GM19455 (cell line): ENCODE measurements around the gene HDAC4.

Experiments used
- ATAC-seq: cut with Tn5 transposase; IDR thresholded peaks from one replicate; pipeline ENCODE4 v1.9.1; 2021; ENCODE audit not compliant: unreplicated experiment

Gene HDAC4

DNA sequence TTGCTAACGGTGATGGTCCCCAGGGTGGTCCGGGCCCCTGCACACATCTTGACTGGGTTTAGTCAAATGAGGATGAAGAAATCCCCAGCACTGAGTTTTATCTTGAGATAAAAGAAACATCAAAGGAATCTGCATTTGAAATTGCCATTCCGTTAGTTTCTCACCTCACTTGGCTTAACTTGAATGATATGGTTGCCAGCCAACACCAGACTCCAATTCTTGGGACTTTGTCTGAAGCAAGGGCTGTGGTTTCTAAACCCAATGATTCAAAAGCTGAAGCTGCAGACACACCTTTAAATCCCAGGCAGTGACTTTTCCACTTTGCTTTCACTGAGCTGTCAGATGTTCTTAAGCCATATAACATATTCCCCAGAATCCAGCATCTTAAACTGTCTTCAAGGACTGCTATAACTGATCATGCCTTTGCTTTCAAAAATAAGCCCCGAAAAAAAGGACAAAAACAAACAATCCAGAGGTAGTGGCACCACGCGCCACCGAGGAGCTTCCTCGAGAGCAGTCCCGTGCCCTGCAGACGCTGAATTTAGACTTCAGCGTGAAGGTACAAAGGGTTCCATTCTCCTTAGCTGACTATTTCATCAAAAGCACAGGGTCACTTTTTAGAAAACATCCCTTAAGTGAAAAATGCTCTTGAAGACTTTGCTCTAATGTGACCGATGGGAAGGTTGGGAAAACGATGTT lies 189.3 kb downstream of the HDAC4 start:
- no peak for ATAC-seq

DNA sequence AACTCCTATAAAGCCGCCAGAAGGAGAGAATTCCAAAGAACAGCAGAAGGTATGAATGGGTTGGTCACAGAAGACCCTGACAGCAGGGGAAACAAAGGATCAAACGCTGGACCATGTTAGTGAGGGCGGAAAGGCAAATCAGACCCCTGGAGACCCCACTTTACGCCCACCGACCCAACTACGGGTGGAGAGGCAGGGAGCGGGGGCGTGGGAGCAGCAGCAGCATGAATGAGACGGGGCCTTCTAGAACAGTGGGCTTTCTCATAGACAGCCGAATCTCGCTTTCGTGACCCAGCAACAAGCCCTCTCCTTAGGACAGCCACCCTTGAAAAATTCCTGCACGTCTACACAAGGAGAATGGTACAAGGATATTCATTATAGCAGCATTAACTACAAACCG lies 191.0 kb downstream of the HDAC4 start:
- no peak for ATAC-seq

DNA sequence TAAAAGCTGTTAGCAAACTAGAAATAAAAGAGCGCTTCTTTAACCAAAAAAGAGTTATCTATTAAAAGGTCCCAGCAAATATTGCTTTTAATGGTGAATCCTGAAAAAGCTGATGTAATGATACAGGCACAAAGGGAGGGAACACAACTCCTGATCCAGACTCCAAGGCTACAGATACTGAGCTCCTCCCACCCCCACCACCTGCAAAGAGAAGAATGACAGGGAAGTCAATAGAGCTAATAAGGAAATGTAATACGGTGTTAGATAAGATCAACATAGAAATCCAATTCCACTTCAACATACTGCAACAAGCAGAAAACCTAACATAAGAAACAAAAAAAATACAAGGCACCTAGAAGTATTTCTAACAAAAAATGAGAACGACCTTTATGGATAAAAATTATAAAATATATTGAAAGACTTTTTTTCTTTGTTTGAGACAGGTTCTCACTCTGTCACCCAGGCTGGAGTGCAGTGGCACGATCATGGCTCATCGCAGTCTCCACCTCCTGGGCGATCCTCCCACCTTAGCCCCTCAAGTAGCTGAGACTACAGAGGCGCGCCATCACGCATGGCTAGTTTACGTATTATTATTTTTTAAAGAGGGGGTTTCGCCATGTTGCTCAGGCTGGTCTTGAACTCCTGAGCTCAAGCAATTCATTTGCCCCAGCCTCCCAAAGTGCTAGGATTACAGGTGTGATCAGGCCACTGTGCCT lies 192.2 kb downstream of the HDAC4 start:
- ATAC-seq = no peak

DNA sequence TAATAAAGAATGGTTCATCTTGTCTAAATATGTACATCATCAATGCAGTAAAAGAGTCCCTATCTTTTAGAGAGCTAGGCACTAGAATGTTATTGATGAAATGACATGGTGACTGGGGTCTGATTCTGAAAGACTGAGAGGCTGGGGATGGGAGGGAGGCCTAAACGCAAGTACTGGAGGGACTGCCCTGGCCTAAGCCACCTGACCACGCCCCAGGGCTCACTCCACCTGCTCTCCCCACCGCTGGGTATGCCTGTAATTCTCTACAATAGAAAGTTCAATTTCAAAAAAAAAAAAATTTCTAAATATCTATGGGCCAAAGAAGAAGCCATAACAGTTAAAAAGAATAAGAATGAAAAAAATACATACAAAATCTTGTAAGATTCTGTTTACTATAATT lies 194.0 kb downstream of the HDAC4 start:
- ATAC-seq = no peak

DNA sequence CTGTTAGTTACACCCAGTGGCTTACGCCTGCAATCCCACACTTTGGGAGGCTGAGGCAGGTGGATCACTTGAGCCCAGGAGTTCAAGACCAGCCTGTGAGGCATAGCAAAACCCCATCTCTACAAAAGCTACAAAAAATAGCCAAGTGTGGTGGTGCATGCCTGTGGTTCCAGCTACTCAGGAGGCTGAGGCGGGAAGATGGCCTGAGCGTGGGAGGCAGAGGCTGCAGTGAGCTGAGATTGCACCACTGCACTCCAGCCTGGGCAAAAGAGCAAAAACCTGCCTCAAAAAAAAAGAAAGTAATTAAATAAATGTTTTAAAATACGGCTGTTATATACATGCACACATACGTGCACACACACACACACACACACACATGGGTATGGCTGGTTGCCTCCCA lies 194.8 kb downstream of the HDAC4 start:
- no peak for ATAC-seq

DNA sequence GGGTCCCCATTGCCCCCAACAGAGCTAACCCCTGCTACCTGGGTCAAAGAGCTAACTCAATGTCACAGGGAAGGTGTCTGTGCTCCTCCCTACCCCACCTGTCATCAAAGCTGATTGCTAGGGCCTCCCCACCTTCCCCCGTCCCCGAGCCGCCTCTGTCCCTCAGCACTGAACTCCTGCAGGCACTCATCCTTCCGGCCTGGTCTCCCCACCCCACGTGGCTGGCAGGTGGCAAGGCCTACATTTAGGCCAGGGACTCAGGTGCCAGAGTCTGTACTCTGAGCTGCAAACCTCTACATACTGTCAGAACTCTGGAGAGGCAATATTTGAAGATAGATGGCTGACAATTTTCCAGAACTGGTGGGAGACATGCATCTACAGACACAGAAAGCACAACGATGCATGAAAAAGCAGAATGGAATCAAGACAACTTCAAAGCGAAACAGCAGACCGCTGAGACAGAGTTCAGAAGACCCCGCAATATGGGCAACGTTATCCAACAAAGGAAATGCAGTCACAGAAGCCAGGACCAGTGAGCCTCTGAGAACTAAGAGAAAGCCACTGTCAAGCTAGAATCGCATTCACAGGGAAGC lies 195.8 kb downstream of the HDAC4 start:
- ATAC-seq = no peak

DNA sequence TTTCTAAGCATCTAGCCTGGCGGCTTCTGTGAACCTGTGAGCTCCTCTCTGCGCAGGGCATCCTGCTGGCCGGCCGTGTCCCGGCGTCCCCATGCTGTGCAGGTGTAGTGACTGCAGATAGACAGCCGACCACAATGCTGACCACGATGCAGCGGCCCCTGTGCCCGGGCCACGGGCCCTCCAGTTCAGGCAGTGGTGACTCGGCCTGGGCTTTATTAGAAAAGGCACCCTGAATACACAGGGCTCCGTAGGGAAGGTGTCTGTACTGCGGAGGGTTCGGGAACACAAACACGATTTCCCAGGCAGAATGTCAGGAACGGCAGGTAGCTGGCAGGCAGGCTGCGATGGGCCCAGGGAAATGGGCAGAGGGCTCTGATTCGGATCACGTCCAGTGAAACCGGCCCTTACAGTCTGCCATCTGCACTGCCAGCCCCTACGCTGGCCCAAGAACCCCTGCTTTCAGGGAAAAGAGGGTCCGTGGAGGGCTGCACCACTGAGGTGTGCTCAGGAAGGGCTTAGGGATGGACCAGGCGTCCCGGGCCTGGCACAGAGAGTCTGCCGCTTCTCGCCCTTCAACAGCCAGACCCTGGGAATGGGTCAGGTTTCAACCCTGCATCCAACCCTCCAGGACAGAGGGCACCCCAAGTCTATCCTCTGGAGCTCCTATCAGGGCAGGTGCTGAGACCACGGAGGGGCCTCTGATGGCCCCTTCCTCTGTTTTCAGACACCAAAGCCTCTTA lies 196.5 kb downstream of the HDAC4 start:
- no peak for ATAC-seq

DNA sequence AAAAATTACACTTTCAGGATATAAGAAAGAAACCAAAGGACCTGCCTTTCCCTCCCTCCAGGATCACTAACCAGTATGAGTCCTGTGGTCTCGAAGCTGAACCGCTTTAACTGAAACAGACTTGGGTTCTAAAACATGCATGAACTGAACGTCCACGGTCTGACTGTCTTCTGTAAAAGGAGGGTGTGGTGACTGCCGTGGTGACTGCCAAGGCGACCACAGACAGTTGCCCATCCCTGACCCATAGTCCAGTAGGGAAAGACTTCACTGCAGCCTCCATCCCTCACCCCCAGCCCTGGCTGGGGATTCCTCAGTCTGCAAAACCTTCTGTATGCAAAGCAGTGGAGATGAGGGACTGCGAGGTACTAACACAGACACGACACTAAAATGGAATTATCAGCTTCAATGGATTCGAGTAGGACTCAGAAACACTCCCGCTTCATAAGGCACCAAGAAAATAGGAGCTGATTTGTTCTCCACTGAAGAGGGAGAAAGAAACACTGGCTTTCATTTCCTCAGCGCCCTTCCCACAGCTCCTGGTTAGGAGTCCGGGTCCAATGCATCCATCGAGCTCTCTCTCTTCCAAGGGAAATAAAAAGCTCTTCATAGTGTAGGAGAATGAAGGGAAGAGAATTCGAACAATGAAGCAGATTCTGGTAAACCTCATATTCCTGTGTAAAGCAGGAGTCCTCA lies 197.2 kb downstream of the HDAC4 start:
- ATAC-seq = no peak

DNA sequence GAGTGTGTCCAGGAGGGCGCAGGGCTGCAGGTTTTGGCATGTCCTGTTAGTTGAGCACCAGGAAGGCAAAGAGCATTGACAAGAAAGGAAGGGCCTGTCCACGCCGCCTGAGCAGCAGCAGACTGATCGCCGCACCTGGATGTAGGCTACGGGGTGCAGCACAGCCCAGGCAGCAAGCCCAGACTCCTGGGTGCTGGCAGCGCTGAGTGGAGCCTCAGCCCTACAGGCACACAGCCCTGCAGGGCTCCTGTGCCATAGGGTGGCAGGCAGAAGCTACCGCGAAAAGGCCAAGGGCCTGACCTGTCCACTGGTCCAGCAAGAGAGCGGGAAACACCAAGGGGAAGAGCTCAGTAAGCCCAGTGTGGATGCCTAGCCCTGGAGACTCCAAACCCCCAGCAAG lies 198.0 kb downstream of the HDAC4 start:
- no peak for ATAC-seq

DNA sequence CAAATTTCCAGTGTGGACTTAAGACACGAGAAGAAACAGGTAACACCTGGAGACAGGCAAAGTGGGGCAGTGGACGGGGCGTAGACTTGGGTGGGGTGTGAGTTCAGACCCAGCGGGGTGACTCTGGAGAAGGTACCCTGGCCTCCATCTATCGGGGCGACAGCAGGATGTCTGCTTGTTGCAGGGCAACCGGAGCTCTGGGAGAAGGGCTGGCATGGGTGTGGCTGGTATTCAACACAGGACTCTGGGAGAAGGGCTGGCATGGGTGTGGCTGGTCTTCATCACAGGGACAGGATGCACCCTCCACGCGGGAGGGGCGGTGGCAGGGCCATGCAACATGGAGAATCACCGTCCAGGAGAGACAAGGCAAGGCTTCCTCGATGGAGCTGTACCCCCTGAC lies 198.5 kb downstream of the HDAC4 start:
- no peak for ATAC-seq

DNA sequence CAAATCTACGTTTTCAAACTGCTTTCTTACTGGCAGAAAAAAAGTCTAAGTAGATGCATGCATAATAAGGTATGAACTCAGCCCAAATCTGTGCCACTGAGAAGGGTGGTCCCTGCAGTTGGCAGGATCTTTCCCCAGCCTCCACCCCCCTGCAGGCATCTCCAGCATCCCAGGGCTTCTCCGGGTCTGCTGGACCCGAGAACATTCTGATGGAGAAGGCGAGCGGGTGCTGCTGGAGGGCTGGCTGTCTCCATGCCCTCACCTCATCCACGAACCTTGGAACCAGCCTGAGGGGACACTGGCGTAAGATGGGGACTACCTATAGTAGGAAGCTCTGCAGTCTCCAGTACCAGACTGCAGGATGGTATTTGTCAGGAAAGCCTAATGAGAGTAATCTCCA lies 198.9 kb downstream of the HDAC4 start:
- ATAC-seq = no peak

DNA sequence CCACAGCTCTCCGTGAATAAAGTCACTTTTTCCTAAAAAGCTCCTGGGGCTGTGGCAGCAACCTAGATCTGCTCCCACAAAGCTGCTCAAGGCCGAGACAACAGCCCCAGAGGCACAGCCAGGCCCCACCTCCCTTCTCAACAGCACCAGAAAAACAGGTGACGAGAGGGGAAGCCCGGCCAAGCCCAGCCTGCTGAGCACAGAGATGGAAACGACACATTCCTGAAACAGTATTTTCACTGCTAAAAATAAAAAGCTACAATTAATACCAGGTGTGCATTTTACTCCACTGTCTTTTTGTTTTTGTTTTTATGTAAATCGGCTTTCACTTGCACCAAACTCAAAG lies 199.3 kb downstream of the HDAC4 start:
- ATAC-seq = no peak

DNA sequence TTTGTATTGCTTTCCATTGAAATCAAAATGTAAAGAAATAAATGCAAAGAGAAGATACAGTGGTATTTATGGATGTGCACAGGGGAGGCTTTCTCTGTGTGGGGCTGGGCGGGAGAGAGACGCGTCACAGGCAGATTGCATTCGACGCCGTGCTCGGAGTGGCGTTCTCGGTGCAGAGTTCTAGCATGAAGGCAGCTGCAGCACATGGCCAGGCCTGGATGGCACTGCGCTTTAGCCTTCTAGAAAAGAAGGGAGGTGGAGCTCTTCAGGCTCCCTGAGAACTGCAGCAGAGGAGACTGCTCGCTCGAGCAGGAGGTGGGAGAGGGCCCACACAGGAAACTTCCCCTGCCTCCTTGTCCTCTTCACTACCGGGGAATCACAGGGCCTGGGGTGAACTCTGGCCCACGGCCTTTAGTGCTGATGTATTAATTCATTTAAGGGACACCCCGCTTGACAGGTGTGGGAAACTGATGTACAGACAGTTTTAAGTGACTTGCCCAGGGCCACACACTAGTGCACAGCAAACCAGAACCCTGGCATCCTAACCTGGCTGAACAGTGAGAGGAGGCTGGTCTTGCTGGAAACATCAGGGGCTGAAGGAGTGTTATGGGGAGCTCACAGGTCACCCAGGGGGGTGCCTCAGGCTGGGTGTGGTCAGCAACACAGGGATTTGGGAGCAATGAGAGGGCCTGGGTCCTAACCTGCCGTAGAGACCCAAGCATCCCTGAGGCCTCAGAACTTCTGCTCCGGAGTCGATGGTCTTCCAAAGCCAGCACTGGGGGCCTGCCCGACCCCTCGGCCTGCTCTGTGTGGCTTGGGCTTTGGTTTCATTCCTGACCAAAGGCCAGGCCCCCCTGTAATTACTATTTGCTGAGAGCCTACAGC lies 199.9 kb downstream of the HDAC4 start:
- no peak for ATAC-seq

DNA sequence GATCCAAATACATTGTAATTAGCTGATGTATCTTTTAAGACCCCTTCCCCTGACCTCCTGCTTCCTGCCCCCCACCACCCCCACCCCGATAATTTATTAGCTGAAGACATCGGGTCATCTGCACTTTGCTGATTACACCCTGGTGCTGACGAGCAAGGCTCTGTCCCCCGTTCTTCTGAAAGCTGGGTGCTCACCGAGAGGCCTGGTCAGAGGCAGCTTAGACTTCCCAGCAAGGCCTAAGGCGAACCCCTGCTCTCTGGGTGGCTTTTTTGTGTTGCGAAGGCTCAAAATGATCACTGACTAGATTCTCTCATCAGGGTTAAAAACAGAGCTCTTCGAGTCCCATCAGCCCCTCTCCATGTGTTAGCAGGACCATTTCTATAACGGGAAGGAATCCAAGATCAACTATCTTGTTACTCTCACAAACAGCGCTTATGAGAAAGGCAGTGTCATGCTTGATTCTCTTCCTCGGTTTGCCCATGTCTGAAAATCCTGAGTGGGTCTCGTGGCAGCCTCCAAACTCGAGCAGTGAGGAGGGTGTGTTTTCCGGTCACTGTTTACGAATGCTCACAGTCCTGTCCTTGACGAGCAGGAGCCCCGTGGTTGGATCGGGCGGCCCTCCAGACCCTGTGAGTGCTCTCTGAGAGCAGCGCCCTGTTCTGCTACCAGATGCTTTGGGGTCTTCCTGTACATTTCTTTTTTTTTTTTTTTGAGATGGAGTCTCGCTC lies 201.6 kb downstream of the HDAC4 start:
- ATAC-seq = no peak

DNA sequence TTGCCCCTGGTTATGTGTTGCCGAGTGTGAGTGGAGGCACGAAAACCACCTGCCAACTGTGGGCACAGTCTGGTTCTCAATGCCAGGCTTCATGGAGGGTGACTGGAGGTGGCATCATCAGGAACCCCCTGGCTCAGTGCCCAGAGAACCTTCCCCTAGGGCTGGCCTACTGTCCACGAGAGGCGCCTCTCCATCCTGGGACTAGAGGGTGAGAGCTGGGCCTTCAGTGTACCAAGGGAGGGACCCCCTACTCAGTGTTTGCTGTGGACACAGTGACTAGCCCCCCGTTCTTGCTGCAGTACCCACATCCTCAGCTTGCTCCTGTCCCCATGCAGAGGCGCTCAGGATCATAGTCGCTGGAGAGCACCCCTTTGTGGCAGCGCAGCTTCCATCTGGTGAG lies 202.6 kb downstream of the HDAC4 start:
- ATAC-seq = no peak

DNA sequence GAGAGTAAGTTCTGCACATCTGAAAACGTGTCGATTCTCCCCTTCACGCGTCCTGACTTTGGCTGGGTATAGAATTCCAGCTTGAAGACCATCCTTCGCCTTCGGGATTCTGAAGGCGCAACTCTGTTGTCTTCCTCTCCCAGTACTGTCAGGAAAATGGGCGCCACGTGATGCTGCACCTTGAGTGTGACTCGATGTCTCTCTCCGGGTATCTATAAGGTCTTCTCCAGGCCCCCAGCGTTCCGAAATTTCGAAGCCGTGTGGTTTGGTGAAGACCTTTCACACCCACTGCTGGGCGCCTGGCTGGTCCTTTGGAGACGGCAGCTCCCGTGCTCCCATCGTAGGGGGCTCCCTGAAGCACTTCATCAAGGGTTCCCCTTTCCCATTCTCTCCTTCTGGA lies 203.7 kb downstream of the HDAC4 start:
- no peak for ATAC-seq

DNA sequence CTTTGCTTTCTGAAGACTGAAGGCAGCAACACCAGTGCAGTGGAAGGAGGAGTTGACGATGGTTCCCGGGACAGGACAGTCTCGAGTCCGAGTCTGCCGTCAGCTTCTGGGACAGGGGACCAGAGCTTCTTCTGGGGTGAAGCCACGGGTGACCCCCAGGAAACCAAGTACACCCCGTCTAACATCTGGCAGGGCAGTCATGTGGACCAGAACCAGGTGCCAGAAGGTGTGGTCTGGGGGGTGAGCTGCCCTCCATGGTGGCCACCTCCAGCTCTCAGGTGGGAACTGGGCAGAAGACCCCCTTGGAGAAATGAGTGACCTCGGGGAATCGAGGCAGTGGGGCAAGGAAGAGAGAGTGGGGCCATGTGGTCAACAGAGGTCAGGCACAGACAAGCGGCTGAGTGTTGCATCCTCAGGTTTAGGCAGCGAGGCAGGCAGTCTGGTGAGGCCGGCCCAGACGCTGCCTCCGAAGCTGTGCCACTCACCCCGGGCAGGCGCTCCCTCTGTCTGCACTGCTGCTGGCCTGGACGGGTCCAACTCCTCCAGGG lies 204.3 kb downstream of the HDAC4 start:
- ATAC-seq = no peak

DNA sequence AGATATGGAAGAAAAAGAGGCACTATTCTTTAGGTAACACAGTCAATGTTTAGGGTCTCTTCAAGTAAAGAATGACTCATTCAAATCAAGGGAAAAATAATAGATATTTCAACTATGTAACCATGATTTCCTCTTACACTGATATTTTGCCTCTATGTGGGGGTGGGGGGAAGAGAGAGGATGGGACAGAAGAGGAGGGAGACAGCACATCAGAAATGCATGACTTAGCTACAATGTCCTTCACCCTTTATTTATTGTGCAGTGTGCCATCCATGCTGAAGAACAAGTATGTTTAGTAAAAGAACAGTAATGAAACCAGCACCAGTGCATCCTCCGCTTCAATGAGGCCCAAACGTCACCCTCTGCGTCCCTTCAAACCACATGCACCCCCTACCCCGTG lies 204.8 kb downstream of the HDAC4 start:
- ATAC-seq = no peak

DNA sequence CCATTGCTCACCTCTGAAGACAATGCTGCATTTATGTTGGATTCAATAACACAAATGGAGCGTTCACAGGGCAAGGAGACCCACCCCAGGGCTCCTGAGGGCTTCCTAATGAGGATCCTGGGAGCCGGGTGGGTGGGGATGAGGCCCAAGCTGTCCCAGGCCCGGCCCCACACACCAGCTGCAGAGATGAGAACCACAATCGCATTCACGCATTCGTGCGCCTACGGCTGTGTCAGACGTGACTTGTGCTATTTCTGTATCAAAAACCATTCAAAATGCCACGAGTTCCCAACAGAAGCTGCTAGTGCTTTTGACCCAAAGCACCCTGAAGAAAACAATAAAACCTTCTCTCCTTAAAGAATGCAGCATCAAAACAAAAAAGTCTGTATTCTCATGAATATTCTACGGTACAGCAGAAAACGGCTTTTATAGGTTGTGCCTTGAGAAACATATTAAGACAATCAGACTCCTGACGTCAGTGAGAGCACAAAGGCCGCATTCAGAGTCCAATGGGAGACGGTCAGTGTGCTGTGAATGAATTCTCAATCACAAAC lies 205.4 kb downstream of the HDAC4 start:
- no peak for ATAC-seq
